HUES64 (cell line): ENCODE results near the gene GREB1L.

Experiments used
- H3K27ac ChIP-seq: 2 replicates; pipeline ENCODE4 v1.7.0; 2013; ENCODE audit warnings: low read depth, low read length, inconsistent platforms
- H3K27me3 ChIP-seq: 2 replicates; pipeline ENCODE4 v1.6.1; 2013; ENCODE audit warnings: mild to moderate bottlenecking, low read length; ENCODE audit not compliant: insufficient read depth
- H3K36me3 ChIP-seq: 2 replicates; pipeline ENCODE4 v1.6.1; 2013; ENCODE audit warnings: mild to moderate bottlenecking, low read length; ENCODE audit not compliant: insufficient read depth
- H3K4me1 ChIP-seq: 2 replicates; pipeline ENCODE4 v1.6.1; 2013; ENCODE audit warnings: mild to moderate bottlenecking, low read length, moderate library complexity; ENCODE audit not compliant: insufficient read depth
- H3K4me3 ChIP-seq: 2 replicates; pipeline ENCODE4 v1.5.1; 2013; ENCODE audit warnings: mild to moderate bottlenecking, low read length, moderate library complexity
- H3K9ac ChIP-seq: 2 replicates; pipeline ENCODE4 v1.6.1; 2013; ENCODE audit warnings: mild to moderate bottlenecking, low read depth, low read length
- H3K9me3 ChIP-seq: 2 replicates; pipeline ENCODE4 v1.6.1; 2013; ENCODE audit warnings: low read depth, low read length; ENCODE audit not compliant: insufficient read depth
- WGBS: fragments of 150-250, 120-280 bp; methylation state at CpG from one replicate; pipeline ENCODE4 v1.1.7; 2013; ENCODE audit warnings: missing lambda C conversion rate; 5-methylcytosine and 5-hydroxymethylcytosine counted together

Gene GREB1L

GRCh38 chr18:21509062-21509461 lies 267.0 kb downstream of the GREB1L start:
- WGBS: 92% methylated on average over 5 of the region's 5 CpGs
- H3K27me3 ChIP-seq: no peaks in the 10 kb centered on the region

GRCh38 chr18:21513292-21513691 lies 271.3 kb downstream of the GREB1L start:
- H3K4me1 ChIP-seq: no peaks in the 10 kb centered on the region
- H3K36me3 ChIP-seq: peaks cover 78% of the 10 kb centered on the region; the same call in 1 of the 2 replicates

More at GRCh38 chr18:21509062-21509461, 267.0 kb downstream of the GREB1L start:
- Histone ChIP-seq H3K4me3 (no peak overlapping the region), H3K27ac (no peak overlapping the region), H3K4me1 (no peaks in the 10 kb centered on the region), H3K36me3 (peaks cover 54% of the 10 kb centered on the region; the same call in 1 of the 2 replicates), H3K9ac (no peak overlapping the region), H3K9me3 (no peaks in the 10 kb centered on the region)

GRCh38 chr18:21513741-21514140 lies 271.7 kb downstream of the GREB1L start:
- H3K9ac ChIP-seq: no peak overlapping the region
- WGBS: 99% methylated on average over 5 of the region's 5 CpGs
- H3K4me1 ChIP-seq: no peaks in the 10 kb centered on the region

More at GRCh38 chr18:21513292-21513691, 271.3 kb downstream of the GREB1L start:
- no peaks in the 10 kb centered on the region for H3K27me3 ChIP-seq
- no peak overlapping the region for H3K9ac ChIP-seq
- no peak overlapping the region for H3K4me3 ChIP-seq
- H3K9me3 ChIP-seq: no peaks in the 10 kb centered on the region
- H3K27ac ChIP-seq: no peak overlapping the region
- WGBS: 94% methylated on average over 2 of the region's 2 CpGs

GRCh38 chr18:21522530-21522929 lies 280.5 kb downstream of the GREB1L start:
- no peak overlapping the region for H3K4me3 ChIP-seq
- no peaks in the 10 kb centered on the region for H3K4me1 ChIP-seq
- H3K9me3 ChIP-seq: no peaks in the 10 kb centered on the region
- no peak overlapping the region for H3K27ac ChIP-seq
- H3K27me3 ChIP-seq: no peaks in the 10 kb centered on the region
- 97% methylated on average over 6 of the region's 6 CpGs for WGBS
- H3K9ac ChIP-seq: no peak overlapping the region
- H3K36me3 ChIP-seq: peaks cover 93% of the 10 kb centered on the region

More at GRCh38 chr18:21513741-21514140, 271.7 kb downstream of the GREB1L start:
- Histone ChIP-seq H3K36me3 (peaks cover 82% of the 10 kb centered on the region; the same call in 1 of the 2 replicates), H3K27ac (no peak overlapping the region), H3K27me3 (no peaks in the 10 kb centered on the region), H3K4me3 (no peak overlapping the region), H3K9me3 (no peaks in the 10 kb centered on the region)

GRCh38 chr18:21525916-21526315 lies 283.9 kb downstream of the GREB1L start:
- no peak overlapping the region for H3K27ac ChIP-seq

GRCh38 chr18:21526463-21526862 lies 284.4 kb downstream of the GREB1L start:
- H3K27me3 ChIP-seq: no peaks in the 10 kb centered on the region
- WGBS: 93% methylated on average over 2 of the region's 2 CpGs

More at GRCh38 chr18:21525916-21526315, 283.9 kb downstream of the GREB1L start:
- H3K9me3 ChIP-seq: no peaks in the 10 kb centered on the region
- no peaks in the 10 kb centered on the region for H3K27me3 ChIP-seq
- H3K4me3 ChIP-seq: no peak overlapping the region
- H3K9ac ChIP-seq: no peak overlapping the region
- H3K36me3 ChIP-seq: peaks cover 93% of the 10 kb centered on the region
- no peaks in the 10 kb centered on the region for H3K4me1 ChIP-seq
- 97% methylated on average over 2 of the region's 2 CpGs for WGBS

GRCh38 chr18:21534327-21534726 lies 292.3 kb downstream of the GREB1L start:
- Histone ChIP-seq H3K9me3 (no peaks in the 10 kb centered on the region), H3K27me3 (no peaks in the 10 kb centered on the region), H3K9ac (no peak overlapping the region), H3K36me3 (peaks cover 97% of the 10 kb centered on the region), H3K27ac (no peak overlapping the region), H3K4me3 (no peak overlapping the region), H3K4me1 (no peaks in the 10 kb centered on the region)
- WGBS: 100% methylated on average over 1 of the region's 1 CpG

More at GRCh38 chr18:21526463-21526862, 284.4 kb downstream of the GREB1L start:
- H3K9me3 ChIP-seq: no peaks in the 10 kb centered on the region
- no peaks in the 10 kb centered on the region for H3K4me1 ChIP-seq
- H3K4me3 ChIP-seq: no peak overlapping the region
- no peak overlapping the region for H3K27ac ChIP-seq
- no peak overlapping the region for H3K9ac ChIP-seq
- peaks cover 95% of the 10 kb centered on the region for H3K36me3 ChIP-seq

- WGBS: 94% methylated on average over 1 of the region's 3 CpGs
- Histone ChIP-seq H3K4me1 (no peaks in the 10 kb centered on the region), H3K27ac (no peak overlapping the region), H3K9me3 (no peaks in the 10 kb centered on the region), H3K9ac (no peak overlapping the region), H3K36me3 (peaks cover 81% of the 10 kb centered on the region), H3K27me3 (no peaks in the 10 kb centered on the region), H3K4me3 (no peak overlapping the region)
These were observed 296.2 kb downstream of the GREB1L start for GRCh38 chr18:21538230-21538629.

GRCh38 chr18:21546423-21546822 lies 304.4 kb downstream of the GREB1L start:
- Histone ChIP-seq H3K27me3 (no peaks in the 10 kb centered on the region), H3K9ac (no peak overlapping the region), H3K36me3 (peaks cover 40% of the 10 kb centered on the region), H3K9me3 (no peaks in the 10 kb centered on the region), H3K27ac (no peak overlapping the region), H3K4me1 (no peaks in the 10 kb centered on the region), H3K4me3 (no peak overlapping the region)
- 98% methylated on average over 4 of the region's 5 CpGs for WGBS

- no peaks in the 10 kb centered on the region for H3K9me3 ChIP-seq
- WGBS: 100% methylated on average over 2 of the region's 2 CpGs
- no peak overlapping the region for H3K9ac ChIP-seq
- H3K27me3 ChIP-seq: no peaks in the 10 kb centered on the region
- H3K27ac ChIP-seq: no peak overlapping the region
- H3K4me1 ChIP-seq: no peaks in the 10 kb centered on the region
- H3K36me3 ChIP-seq: peaks cover 45% of the 10 kb centered on the region
- H3K4me3 ChIP-seq: no peak overlapping the region
These were observed 306.6 kb downstream of the GREB1L start for GRCh38 chr18:21548647-21549046.

GRCh38 chr18:21550510-21550970 lies 308.5 kb downstream of the GREB1L start:
- Histone ChIP-seq H3K36me3 (peaks cover 49% of the 10 kb centered on the region), H3K9ac (no peak overlapping the region), H3K4me3 (no peak overlapping the region), H3K9me3 (no peaks in the 10 kb centered on the region), H3K27me3 (no peaks in the 10 kb centered on the region), H3K4me1 (no peaks in the 10 kb centered on the region), H3K27ac (no peak overlapping the region)
- 98% methylated on average over 11 of the region's 11 CpGs for WGBS
